Activated naive CD8-positive, alpha-beta T cell treated with anti-CD3 and anti-CD28 coated beads, Interleukin-2, amount 50 U/mL, for 16 hours (primary cell): ENCODE data around the gene ZNF169.
"Not testable (repeated sequence)": the region's sequence is repeated elsewhere in the genome, so short reads cannot be mapped to it uniquely, and the experiment has no call there.

Experiments used
- DNase-seq: peaks from one replicate; pipeline ENCODE4 v3.0.0-alpha.2; 2020; ENCODE audit warnings: low read depth, low spot score

The ZNF169 gene

DNA sequence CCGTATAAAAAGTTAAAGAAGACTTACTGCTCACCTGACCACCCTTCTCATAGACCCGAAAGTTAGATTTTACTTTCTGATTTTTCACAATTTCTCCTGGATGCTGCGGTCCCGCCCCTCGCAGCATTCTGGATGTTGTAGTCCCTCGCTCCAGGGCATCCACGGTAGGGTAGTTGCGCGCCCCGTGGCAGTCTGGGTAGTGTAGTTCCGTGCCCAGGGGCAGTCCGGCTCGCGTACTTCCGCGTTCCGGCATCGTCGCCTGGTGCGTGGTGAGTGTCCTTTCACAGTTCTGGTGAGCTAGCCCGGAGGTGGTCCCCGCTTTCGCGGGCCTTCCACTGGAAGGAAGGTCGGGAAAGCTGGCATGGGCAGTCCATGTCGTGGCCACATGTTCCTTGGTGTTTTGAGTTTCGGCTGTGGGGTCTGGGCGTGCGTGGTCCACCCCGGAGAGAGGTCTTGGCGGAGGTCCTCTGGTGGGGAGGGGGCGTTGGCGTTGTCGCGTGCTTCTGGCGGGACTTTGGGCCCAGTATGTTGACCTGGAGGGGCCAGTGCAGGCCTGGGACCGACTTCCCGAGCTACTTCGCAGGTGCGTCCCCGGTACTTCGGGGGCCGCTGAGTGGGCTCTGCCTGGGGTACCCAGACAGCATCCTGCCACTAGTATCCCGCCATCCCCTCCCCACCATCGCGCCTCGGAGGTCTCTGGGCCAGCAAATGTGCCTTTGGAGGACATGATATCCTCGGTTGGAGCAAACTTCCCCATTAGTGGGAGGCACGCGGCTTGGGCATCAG is at the start of gene ZNF169:
Gene ZNF169 (plus strand): TSS at position 222 of the 786 bp plus-strand sequence. CDS start 19,515 bp downstream, outside the sequence.
- peak; percentile 64 for DNase-seq

- no peak for DNase-seq
Measured at GRCh38 chr9:94210616-94211603, 48.2 kb upstream of the ZNF169 start.

- DNase-seq = no peak
Measured at GRCh38 chr9:94212091-94212490, 47.0 kb upstream of the ZNF169 start.

DNA sequence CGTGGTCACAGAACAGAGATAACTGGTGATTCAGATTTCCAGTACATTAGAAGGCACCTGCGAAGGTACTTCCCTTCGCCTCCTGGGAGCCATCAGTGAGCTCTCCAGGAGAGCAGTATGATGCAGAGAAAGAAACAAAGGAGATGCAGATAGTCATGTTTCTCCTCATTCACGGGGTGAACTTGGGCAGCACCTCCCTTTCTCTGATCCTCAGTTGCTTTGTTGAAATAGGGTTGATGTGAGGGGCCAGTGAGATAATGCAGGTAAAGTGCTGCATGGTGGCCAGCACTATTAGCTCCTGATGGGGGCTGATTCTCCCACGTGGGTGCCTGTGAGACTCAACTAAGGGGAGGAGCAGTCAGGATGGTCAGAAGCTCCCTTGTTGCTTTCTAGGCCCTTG is 46.6 kb upstream of the ZNF169 start:
- DNase-seq = no peak

DNA sequence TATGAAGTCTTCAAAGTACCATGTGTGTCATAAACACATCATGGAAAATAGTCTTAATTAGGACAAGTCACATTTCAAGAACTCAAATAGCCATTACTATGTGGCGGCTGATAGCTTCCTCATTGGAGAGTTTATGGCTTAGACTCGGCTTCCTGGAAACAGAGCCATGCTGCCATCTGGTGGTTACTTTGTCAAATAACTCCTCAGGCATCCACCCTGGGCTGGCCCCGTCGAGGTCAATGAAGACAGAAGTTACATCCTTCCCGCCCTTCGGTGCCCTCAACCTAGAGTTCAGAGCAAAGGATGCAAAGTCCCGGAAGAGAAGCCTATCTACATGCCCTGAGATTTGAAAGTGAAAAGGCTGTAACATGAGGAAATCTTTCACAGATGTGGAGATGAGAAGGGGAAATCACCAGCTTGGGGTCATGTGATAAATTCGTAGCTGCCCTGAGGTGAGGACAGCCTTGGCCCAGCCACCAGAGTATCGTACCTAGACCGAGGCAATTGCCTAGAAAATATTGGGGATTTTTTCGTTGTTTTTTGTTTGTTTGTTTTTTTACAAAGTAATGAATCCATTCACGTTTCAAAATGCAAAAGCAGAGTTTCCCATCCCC is 45.5 kb upstream of the ZNF169 start:
- DNase-seq = peak; percentile 39

DNA sequence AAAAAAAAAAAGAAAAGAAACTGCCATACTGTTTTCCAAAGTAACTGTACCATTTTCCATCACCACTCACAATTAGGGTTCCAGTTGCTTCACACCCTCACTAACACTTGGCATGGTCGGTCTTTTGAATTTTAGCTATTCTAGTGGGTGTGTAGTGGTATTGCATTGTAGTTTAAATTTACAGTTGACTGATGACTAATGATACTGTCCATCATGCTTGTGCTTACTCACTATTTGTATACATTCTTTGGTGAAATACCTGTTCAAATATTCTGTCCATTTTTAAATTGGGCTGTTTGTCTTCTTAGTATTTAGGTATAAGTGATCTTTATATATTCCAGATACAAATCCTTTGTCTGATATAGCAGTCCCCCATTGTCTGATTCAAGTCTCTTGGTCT is 36.2 kb upstream of the ZNF169 start:
- DNase-seq = no peak

DNA sequence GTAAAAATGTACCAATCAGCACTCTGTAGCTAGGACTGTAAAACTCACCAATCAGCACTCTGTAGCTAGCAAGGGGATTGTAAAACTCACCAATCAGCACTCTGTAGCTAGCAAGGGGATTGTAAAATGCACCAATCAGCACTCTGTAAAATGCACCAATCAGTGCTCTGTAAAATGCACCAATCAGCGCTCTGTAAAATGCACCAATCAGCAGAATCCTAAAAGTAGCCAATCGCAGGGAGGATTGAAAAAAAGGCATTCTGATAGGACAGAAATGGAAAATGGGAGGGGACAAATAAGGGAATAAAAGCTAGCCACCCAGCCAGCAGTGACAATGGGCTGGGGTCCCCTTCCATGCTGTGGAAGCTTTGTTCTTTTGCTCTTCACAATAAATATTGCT is 33.7 kb upstream of the ZNF169 start:
- DNase-seq = not testable (repeated sequence)

GRCh38 chr9:94228616-94229015 is 30.5 kb upstream of the ZNF169 start:
- DNase-seq = no peak

DNA sequence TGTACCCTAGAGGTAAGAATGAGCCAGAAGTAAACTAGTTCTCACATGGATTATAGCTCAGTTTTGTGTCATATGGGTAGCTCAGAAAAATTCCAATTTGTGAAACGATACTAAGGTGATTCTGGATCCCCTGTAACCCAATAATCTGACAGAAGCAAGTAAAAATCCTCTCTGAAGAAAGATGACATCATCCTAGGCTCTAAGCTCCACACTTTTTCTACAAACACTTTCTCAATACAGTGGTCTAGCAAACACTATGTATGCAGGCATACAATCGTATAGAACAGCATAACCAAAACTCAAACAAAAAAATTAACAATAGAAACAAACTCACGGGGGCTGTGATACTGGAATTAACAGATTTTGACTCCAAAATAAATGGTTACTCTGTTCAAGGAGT is 26.7 kb upstream of the ZNF169 start:
- DNase-seq = no peak

GRCh38 chr9:94241098-94241497 is 18.0 kb upstream of the ZNF169 start:
- DNase-seq = not testable (repeated sequence)

DNA sequence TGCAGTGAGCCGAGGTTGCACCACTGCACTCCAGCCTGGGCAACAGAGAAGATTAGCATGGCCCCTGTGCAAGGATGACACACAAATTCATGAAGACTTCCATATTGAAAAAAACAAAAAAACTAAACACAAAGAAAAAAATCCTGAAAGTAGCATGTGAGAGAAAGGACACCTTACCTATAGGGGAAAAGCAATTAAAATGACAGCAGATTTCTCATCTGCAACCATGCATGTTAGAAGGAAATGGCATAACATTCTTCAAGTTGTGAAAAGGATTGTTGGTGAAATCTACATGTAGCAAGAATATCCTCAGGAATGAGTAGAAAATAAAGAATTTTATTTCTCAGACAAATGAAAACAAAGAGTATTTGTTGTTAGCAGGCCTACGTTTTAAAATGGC is 13.4 kb upstream of the ZNF169 start:
- no peak for DNase-seq

DNA sequence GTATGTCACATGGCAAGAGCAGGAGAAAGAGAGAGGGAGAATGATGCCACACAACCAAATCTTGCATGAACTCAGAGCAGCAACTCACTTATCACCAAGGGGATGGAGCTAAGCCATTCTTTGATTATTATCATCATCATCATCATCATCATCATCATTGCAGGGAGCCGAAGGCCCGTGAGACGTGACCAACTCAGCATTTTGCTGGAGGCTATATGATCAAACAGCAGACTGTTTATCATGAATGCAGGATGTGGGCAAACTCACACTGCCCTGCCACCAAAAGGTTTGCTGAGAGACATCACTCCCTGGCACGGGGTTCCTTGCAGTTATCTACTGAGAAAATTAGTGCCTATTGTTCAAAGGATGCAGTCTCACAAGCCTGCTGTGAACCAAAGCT is 8.6 kb upstream of the ZNF169 start:
- no peak for DNase-seq

DNA sequence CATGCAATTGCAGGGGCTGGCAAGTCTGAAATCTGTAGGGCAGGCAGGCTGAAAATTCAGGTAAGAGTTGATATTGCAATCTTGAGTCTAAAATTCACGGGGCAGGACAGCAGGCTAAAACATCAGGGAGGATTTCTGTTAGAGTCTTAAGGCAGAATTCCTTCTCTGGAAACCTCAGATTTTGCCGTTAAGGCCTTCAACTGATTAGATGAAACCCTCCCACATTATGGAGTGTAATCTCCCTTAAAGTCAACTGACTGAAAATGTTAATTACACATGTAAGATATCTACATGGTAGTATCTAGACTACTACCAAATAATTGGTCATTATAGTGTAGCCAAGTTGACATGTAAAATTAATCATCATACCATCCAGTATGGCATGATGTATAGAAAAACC is 3.1 kb upstream of the ZNF169 start:
- DNase-seq = no peak

DNA sequence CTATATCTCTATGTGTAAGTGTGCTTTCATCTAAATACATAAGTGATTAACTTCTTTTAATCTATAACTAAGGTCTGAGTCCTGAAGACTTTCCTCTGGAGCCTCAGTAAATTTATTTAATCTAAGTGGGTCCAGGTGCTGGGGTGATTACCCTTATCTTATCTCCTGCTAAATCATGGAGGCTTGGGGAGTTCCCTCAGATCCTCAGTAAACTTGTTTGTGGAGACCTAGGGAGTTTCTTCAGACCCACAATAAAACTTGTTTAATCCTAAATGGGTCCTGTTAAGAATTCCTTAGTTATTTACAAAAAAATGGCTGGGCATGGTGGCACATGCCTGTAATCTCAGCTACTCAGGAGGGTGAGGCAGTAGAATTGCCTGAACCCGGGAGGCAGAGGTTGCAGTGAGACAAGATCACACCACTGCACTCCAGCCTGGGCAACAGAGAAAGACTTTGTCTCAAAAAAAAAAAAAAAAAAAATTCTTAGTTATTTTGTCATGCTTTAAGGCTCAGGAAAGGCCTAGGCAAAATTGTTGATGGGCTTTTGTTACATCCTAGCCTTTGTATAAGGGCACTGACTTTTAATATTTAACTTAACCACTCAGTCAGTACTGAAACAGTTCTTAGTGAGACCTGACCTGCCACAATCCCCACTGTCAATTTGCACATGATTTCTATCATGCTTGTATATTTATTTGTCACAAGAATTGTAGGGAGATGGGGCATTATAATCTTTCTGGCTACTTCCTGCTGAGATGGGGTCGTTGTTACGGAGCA is 6.7 kb downstream of the ZNF169 start:
- DNase-seq = not testable (repeated sequence)

DNA sequence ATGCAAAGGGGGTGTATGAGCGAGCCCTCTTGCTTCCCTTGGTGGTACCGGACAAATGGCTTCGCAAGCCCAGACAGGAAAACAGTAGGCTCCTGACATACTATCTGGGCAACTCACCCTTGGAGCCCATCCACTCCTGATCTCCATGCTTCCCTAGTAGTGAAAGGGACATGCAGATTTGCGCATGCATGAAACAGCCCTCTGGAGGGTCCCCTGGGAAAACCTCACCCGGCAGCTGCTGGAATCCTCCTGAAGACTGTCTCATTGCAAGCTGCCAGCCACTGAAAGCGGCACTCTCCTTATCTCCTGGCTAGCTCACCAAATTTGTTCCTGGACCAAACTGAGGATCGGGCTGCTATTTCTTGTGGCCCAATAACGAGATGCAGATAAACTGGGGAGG is 10.2 kb downstream of the ZNF169 start:
- no peak for DNase-seq

GRCh38 chr9:94270009-94270408 is 10.9 kb downstream of the ZNF169 start:
- DNase-seq = no peak

- not testable (repeated sequence) for DNase-seq
Measured at GRCh38 chr9:94277029-94277428, 17.9 kb downstream of the ZNF169 start.

DNA sequence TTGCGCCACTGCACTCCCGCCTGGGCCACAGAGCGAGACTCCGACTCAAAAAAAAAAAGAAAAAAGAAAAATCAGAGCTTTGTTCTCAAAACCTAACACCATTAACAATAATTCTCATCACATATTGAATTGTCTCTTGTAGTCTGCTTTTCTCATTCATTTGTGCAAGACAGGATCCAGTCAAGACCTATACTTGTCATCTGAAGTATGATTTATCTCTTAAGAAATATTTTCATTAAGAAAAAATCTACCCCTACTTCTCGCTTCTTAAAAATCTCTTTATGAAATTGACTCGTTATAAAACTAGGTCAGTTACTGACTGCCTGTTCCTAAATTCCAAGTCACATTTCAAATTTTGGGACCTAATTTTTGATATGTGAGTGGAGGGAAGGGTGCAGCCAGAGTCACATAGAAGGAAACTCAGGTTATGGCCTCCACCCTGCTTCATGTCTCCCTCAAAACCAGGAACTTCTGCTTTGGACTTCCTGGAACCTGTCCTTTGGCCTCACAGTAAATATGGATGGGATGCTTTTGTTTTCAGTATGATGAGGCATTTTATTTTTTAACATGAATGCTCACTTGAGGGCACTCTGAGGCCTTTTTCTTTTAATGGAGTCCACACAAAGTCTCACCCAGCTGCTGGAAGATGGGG is 18.9 kb downstream of the ZNF169 start:
- DNase-seq = no peak

DNA sequence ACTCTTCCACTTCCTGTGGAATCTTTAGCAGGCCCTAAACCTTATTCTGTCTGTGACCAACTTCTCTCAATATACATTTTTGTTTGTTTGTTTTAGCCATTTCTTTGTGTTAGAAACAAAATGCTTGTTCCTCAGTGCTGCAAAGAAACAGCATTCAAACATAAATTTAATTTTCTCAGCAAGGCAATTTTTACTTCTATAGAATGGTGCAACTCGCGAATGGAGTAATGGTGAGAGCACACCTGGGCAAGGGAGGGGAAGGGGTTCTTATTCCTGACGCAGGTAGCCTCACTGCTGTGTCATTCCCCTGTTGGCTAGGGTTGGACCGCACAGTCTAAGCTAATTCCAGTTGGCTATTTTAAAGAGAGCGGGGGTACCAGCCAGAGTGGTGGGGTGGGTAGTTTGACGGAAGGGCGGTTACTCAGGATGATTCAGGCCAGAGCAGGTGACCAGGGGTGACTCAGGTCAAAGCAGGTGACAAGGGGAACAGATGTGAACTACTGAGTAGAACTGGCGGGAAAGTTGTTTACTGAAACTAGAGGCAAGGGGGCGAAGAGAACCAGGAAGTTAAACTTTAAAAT is 21.4 kb downstream of the ZNF169 start:
- DNase-seq = no peak

GRCh38 chr9:94281101-94281500 is 22.0 kb downstream of the ZNF169 start:
- no peak for DNase-seq
